ENCODE measurements around the gene CUX1.
"Not testable (repeated sequence)": the region's sequence is repeated elsewhere in the genome, so short reads cannot be mapped to it uniquely, and the experiment has no call there.

The CUX1 gene

DNA sequence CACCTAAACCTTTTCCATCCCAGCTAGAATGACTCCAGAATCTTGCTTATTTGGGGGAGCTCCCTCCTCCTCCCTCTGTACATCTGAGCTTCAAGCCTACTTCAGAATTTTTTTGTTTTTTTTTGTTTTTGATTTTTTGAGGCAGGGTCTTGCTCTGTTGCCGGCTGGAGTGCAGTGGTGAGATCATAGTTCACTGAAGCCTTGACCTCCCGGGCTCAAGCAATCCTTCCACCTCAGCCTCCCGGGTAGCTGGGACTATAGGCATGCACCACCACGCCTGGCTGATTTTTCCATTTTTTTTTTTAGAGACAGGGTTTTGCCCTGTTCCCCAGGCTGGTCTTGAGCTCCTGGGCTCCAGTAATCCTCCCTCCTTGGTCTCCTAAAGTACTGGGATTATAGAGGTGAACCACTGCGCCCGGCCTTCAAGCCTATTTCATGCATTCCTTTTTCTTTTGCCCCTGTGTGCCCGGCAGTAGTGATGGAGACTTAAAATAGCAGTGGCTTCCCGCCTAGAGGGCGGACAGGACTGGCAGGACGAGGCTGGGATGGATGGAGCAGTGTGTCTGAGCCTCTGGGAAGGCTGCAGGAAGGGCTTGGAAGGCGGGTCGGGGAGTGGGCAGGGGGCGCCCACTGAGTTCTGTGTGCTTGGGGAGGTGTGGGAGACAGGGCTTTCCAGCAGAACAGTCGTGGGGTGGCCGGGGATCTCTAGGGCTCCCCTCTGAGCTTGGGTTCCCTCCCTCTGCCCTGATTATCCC lies 8.8 kb downstream of the CUX1 start:
- no peak for DNase-seq

DNA sequence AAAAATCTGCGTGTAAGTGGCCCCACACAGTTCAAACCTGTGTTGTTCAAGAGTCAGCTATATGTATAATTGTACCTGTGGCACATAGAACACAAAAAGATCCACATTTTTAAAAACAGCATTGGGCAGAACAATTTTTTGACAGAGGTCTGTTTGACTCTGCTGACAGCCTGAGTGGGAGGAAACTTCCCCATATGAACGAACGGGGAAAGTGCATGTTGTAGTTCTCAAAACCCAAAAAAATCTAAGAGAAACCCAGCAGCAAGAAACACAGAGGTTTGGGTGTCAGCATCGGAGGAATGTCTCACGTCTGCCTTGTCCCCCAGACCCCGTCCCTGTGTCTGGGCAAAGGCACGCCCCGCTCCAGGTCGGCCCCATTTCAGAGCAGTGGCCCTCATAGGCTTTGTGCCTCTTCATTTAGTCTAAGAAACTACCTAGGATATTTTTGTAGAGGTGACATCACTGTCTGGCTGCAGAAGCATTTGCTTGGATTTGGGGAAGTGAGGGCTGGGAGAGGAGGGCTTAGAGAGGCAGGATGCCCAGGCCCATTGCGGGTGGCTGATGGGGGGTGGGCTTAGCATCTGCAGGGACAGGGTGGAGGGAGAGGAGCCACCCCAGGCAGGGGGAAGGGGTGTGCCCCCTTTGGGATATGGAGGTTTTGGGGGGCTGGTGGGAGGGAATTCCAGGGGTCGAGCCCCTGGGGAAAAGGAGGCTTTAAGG lies 11.0 kb downstream of the CUX1 start:
- DNase-seq: no peak

DNA sequence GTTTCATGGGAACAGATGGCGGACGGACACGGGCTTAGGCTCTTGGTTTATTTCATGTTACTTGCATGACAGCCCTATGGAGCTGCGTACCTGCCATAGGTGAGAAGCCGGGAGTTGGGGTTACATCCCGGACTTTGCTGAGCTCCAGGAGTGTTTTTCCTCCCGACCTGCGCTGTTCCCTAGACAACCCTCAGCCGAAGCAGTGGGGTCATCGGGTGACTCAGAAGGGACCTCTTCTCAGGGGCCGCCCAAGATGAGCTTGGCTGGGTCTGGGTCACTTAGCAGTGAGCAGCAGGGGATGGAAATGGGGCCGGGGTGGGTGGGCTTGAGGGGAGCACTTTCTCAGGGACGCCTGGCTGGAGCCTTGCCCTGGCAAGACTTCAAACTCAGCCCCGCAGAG lies 11.9 kb downstream of the CUX1 start:
- DNase-seq: no peak

DNA sequence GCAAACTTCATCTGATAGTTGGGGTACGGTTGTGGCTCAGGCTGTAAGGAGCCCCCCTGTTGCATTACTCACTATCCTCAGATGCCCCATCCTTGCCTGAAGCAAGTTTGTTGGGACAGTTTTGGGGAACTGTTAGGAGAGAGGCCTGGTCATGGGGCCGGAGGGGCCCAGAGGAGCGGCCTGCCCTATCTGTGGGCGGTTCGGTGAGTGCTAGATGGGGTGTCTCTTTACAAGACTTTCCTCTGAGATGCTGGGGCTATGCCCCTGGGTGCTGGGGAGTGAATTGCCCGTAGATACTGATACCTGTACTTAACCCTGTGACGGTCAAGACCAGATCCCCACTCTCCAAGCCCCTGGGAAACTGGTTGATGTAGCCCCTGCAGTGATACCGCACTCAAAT lies 12.4 kb downstream of the CUX1 start:
- no peak for DNase-seq

DNA sequence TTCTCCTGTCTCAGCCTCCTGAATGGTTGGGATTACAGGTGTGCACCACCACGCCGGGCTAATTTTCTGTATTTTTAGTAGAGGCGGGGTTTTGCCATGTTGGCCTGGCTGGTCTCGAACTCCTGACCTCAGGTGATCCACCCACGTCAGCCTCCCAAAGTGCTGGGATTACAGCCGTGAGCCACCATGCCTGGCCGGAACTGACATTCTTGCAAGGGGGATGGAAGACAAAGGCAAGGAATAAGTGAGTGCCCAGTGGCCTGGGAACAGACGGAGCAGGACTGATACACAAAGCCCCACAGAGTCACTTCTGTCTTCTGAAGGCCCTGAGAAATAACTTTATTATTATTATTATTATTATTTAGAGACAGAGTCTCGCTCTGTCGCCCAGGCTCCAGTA lies 14.0 kb downstream of the CUX1 start:
- DNase-seq: not testable (repeated sequence)

DNA sequence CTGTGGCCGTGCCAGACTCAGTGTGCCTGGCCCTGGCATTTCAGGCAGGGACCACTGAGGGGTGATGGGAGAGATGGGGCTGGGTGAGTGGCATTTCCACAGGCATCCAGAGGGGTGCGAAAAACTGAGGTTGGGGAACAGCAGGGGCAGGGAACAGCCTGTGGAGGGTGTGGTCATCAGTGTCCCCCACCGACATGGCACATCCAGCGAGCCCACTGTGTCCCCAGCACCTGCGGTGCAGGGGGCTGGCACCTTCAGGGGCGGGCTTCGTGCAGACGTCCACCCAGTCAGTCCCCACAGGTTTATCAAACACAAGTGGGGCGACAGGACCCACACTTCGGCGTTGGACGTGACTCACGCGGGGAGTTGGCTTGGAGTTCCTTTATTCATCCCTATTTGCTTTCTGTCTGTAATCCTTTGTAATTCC lies 14.8 kb downstream of the CUX1 start:
- DNase-seq: no peak

DNA sequence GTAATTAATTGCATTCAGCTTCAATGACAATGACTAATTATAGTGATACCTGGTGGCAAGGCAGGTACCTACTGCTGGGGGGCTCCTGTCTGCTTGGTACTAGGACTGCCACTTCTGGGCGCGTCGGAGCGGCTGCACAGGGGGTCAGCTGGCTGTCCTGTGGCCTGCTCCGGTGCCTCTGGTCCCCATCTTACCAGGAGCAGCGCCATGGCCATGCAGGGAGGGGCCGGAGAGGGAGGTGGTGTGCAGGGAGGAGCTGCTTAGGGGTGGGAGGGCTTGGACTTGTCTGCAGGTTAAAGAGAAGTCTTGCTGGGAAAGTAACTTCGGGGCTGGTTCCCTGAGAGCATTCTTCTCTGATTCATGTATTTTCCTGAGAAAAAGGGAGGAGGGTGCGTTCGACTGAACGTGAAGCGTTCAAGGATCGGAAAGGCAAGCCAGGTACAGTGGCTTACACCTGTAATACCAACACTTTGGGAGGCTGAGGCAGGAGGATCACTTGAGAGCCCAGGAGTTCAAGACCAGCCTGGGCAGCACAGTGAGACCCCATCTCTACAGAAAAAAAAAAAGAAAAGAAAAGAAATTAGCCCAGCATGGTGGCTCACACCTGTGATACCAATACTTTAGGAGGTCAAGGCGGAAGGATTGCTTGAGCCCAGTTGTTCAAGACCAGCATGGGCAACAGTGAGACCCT lies 15.4 kb downstream of the CUX1 start:
- no peak for DNase-seq

DNA sequence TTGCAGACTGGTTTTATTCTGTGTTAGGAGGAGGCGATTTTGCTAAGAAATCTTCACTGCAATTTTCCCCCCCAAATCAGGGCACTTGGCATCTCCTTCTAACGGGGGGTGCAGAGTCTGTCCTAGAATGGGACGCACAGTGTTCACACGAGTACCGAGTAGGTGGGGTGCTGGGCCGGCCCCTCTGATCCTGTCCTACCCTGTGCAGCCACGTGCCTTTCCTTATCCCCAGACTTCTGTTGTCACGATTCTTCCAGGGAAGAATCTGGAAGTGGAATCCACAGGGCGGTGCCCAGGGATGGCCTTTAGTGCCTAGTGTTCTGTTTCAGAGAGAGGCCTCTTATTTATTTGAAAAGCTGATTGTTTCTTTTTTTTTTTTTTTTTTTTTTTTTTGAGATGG lies 16.4 kb downstream of the CUX1 start:
- DNase-seq: no peak

DNA sequence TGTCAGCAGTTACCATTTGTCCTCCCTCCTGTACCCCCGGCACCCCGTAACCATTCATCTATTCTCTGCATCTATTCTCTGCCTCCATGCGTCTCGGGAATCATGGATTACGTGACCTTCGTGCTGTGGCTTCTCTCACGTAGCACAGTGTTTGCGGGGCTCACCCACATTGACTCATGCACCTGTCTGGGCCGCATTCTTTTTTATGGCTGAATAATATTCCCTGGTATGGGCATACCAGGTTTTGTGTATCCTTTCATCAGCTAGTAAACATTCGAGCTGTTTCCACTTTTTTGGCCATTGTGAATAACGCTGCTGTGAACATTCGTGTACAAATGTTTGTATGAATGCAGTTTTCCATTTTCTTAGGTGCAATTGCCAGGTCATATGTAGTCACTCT lies 17.7 kb downstream of the CUX1 start:
- DNase-seq: no peak

DNA sequence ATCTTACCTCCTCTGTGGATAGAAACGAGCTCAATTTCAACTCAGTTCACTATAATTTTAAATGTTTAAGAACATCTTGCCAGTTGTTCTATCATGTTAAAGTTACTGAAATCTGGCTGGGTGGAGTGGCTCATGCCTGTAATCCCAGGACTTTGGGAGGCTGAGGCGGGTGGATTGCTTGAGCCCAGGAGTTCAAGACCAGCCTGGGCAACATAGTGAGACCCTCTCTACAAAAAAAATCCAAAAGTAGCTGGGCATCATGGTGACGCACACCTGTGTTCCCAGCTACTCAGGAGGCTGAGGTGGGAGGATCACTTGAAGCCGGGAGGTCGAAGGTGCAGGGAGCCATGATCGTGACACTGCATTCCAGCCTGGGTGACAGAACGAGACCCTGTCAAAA lies 20.0 kb downstream of the CUX1 start:
- DNase-seq: not testable (repeated sequence)

DNA sequence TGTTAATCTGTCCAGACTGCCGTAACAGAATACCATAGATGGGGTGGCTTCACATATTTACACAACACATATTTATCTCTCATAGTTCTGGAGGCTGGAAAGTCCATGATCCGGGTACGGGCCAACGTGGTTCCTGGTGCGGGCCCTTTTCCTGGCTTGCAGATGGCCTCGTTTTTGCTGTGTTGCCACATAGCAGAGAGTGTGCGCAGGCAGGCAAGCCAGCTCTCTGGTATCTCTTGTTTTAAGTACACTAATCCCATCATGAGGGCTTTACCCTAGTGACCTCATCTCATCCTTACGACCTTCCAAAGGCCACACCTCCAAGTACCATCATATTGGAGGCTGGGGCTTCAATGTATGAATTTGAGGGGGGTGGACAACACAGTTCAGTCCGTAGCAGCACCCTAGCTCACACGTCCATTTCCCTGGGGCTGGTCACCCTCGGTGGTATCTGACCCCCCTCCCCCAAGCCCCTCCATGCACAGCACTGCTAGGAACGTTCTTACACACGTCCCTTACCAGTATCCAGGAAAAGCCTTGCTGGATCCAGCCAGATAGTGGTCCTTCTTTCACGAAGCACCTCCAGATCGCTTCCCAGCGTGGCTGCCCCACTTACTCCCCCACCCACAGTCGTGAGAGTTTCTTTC lies 21.5 kb downstream of the CUX1 start:
- no peak for DNase-seq

DNA sequence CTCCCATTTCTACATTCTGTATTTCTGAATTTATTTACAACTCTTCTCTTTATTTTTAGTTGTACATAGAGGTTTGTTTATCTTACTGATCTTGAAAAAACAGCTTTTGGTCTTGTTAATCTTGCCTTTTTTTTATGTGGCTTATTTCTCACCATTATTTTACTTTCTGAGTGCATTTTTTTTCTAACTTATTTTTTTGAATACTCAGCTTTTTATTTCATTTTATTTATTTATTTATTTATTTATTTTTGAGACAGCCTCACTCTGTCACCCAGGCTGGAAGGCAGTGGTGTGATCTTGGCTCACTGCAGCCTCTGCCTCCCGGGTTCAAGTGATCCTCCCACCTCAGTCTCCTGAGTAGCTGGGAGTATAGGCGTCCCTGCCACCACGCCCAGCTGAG lies 23.9 kb downstream of the CUX1 start:
- no peak for DNase-seq

DNA sequence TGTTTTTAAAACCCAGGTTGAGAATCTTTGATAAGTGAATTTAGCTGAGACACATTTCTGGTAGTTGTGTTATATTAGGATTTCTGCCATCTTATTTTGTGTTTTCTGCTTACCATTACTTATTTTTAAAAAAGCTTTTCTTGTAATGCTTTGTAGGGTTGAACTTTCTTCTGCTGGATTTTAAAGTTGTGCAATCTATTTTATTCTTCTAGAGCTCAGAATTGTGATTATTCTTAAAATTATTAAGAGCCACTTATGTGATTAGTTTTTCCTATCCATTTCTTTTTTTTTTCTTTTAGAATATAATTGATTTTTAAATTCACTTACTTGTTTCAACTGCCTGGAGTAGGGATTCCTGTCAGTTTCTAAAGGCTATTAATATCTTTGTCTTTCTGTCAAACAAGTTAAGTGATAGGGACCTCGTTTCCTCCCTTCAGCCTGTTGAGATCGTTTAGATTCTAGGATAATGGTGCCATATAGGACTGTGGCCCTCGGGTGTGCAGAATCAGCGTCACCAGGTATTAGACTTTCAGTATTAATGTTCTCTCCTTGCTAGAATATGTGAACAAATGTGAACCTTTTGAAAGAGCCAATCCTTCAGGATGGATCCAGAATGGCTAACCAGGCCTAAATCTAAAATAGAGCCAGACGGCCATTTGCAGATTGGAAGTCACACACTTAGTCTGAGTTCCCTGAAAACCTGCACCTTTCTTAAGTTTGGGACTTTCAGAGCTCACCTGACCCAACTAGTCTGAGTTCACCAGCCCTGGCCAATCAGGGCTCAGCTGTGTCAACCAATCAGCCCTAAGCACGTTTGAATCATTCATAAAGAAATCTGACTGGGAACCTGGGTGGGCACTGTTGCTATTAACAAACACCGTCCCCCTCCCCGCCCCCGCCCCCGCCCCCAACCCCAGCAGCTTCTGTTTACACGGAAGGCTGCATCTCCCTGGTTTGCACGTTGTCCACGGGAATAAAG lies 26.2 kb downstream of the CUX1 start:
- DNase-seq: no peak

DNA sequence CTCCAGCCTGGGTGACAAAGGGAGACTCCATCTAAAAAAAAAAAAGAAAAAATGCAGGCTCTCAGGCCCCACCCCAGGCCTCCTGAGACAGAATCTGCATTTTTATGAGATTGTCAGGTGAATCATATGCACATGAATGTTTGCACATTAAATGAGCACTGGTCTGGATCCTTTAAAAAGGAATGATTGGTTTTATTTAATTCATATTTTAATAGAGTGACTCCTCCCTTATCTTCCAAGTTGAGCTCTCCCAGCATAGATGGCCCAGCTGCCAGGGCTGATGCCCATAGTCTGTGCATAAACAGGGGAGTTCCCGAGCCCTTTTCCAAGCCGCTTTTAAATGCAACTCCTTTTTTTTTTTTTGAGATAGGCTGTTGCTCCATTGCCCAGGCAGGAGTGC lies 28.5 kb downstream of the CUX1 start:
- no peak for DNase-seq

DNA sequence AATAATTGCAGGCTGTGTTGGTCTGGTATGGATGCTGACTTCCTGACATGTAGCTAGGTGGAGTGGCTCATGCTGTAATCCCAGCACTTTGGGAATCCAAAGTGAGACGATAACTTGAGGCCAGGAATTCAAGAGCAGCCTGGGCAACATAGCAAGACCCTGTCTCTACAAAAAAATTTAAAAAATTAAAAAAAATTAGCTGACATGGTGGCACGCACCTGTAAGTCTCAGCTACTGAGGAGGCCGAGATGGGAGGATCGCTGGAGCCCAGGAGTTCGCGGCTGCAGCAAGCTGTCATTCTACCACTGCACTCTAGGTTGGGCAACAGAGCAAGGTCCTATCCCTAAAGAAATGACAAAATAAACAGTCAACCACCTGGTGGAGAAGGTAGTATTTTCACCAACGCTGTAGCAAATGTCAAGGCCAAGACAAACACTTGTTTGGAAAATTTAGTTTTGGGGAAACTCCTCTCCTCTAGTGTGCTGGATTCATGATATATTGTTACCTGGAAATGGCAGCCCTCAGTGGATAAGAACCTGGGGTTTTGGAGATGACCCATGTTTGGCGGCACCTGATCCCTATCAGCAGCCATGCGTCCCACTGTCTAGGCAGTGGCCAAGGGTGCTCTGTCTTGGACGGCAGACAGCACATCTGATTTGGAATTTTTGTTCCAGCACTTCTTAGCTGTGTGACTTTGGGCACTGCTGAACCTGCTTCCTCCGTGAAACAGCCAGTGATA lies 29.5 kb downstream of the CUX1 start:
- DNase-seq: no peak

DNA sequence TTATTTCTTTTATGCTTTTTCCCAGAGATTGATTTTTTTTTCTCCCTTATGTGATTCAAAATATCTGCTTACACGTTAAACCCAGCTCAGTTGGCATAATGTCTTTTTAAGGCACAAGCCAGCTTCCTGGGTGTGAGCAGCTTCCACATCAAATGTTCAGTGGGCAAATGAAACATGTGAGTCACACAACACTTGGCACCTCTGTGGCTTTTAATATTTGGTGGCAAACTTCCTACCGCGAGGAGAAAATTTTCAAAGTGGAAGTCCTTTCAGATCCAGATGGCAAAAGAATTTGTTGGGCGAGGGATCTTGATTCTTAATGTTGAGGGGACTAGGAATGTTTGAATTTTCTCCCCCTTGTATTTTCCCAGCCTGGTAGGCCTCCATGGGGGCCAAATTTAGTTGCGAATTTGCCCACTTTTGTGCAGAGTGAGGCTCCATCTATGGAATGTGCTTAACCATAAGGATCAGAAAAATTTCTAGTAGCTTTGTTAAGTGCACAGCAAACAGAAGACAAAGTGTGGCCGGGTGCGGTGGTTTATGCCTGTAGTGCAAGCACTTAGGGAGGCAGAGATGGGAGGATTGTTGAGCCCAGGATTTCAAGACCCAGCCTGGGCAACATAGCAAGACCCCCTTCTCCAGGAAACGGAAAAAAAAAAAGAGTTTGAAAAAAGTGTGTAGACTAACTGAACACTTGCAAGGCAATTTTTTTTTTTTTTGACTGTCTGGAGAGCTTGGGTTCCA lies 31.0 kb downstream of the CUX1 start:
- DNase-seq: peak; percentile 2

DNA sequence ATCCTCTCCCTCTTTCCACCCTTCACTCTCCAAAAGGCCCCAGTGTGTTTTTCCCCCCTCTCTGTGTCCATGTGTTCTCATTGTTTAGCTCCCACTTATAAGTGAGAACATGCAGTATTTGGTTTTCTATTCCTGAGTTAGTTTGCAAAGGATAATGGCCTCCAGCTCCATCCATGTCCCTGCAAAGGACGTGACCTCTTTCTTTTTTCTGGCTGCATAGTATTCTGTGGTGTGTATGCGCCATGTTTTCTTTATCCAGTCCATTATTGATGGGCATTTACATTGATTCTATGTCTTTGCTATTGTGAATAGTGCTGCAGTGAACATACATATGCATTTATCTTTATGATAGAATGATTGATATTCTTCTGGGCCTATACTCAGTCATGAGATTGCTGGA lies 31.9 kb downstream of the CUX1 start:
- DNase-seq: not testable (repeated sequence)

DNA sequence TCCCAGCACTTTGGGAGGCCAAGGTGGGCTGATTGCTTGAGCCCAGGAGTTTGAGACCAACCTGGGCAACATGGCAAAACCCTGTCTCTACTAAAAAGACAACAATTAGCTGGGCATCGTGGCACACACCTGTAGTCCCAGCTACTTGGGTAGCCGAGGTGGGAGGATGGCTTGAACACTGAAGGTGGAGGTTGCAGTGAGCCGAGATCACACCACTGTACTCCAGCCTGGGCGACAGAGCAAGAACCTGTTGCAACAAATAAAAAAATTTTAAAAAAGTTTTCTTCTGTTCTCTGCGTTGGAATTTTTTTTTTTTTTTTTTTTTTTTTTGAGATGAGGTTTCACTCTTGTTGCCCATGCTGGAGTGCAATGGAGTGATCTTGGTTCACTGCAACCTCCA lies 34.9 kb downstream of the CUX1 start:
- not testable (repeated sequence) for DNase-seq

DNA sequence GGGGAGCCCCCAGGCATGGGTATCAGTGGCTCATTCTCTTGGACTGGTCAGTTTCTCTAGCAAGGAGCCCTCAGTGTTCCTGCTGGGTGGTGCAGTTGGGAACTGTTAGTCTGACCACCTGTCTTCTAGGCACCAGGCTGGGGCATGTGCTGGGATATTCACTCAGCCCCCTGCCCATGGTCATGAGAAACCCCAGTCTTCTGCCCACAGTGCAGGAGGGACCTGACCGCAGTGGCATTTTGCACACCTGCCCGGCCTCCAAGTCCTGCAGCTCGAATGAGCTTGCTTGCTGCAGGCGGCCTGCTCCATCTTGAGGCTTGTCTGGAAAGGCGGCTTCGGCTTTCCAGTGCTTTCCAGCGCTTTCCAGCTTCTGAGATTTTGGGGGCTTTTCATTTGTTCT lies 36.3 kb downstream of the CUX1 start:
- DNase-seq: no peak

DNA sequence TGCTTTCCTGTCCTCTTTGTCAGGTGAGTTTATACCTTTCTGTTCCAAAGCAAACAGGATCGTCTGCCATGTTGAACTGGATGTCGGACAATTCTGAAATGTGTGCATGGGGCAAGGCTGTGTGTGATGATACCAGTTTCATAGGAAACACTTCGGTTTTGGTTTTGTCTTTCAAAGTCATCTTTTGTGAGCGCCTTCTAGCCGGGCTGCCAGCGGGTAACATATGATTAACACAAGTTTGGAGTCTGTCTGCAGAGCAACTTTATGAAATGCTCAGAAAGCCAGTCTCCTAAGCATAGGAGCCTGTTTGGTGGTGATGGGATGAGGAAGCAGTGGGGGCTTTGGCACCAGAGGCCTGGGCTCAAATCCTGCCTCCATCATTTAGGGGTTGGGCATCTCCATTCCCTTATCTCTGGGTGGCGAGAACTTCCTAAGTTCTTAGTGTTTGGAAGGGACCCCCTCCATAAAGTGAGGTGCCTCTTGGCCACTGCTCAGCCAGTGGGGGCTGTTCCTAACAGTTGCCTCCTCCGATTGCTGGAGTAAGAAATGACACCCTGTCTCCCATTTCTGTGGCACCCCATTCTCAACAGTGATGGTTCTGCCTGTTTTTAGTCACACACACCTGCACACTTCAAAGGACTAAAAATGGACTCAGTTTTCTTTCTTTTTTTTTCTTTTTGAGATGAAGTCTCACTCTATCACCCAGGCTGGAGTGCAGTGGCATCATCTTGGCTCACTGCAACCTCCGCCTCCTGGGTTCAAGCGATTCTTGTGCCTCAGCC lies 36.8 kb downstream of the CUX1 start:
- no peak for DNase-seq
